ENCODE data around the gene WDR62. TPM values are rescaled to one million over a fixed set of nuclear protein-coding genes. Genes with fewer than 3 reads are reported as not detected.
A peak's percentile ranks its signal among the peaks of the same experiment; 100 is the strongest.

WDR62 gene
- total RNA-seq, 1 donor, result 7.8 TPM

DNA sequence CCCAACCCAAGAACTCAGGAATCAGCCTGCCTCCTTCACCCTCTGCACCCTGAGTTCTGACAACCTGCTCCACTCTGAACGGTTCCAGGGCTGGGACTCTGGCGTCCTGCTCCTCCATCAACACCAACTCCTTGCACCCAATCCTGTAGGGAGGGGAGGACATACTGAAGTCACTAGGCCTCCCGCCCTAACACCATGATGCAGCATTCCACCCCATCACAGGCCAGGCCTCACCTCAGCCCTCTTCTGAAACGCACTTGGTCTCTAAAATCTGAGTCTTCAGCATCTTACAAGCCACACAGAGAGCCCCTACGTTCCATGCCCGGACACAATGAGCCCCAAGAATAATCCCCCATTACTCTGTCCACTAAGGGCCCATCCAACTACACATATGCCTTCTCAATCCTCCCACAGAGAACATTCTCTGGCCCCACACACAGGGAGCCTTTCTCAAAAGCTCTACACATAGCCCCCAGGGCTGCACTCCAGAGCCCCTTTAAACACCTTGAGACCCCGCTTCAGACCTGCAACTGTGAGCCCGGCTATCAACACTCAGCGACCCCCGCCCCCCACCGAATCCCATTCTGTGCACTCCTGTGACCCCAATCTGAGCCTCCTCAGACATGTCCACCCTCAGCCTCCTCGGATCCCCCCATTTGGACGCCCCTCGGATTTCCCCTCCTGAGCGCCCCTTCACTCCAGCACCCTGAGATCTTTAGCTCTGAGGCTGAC, 41.3 kb upstream of the WDR62 start:
- no peak for TF ChIP-seq CTCF (IDR thresholded peaks at IDR 0.05; ENCODE audit: insufficient read depth, low read depth, low read length)
- peak overlapping the region; percentile 97 for H3K4me3 ChIP-seq (ENCODE audit: low read depth, low read length)
- no peak for DNase-seq (ENCODE audit: low read depth)

- TF ChIP-seq CTCF (IDR thresholded peaks at IDR 0.05; ENCODE audit: insufficient read depth, low read depth, low read length), result no peak
- peak within 1 kb of the TSS; percentile 97 for H3K4me3 ChIP-seq (ENCODE audit: low read depth, low read length)
- peak; percentile 98 for DNase-seq (ENCODE audit: low read depth)
Measured at GRCh38 chr19:36014012-36014924, 40.4 kb upstream of the WDR62 start, which contains the start of gene ALKBH6. TSS of gene ALKBH6 (minus strand) at chr19:36014213. CDS start at chr19:36013397, 816 bp downstream.

- no peak for DNase-seq (ENCODE audit: low read depth)
- H3K4me3 ChIP-seq (ENCODE audit: low read depth, low read length), result no peak overlapping the region
- no peak for TF ChIP-seq CTCF (IDR thresholded peaks at IDR 0.05; ENCODE audit: insufficient read depth, low read depth, low read length)
Measured at GRCh38 chr19:36019061-36019670, 35.5 kb upstream of the WDR62 start.

- no peak for DNase-seq (ENCODE audit: low read depth)
- TF ChIP-seq CTCF (IDR thresholded peaks at IDR 0.05; ENCODE audit: insufficient read depth, low read depth, low read length), result no peak
- no peak overlapping the region for H3K4me3 ChIP-seq (ENCODE audit: low read depth, low read length)
Measured at GRCh38 chr19:36023432-36023831, 31.3 kb upstream of the WDR62 start.

GRCh38 chr19:36025541-36025940, 29.2 kb upstream of the WDR62 start:
- H3K4me3 ChIP-seq (ENCODE audit: low read depth, low read length), result no peak overlapping the region
- no peak for TF ChIP-seq CTCF (IDR thresholded peaks at IDR 0.05; ENCODE audit: insufficient read depth, low read depth, low read length)
- DNase-seq (ENCODE audit: low read depth), result no peak

DNA sequence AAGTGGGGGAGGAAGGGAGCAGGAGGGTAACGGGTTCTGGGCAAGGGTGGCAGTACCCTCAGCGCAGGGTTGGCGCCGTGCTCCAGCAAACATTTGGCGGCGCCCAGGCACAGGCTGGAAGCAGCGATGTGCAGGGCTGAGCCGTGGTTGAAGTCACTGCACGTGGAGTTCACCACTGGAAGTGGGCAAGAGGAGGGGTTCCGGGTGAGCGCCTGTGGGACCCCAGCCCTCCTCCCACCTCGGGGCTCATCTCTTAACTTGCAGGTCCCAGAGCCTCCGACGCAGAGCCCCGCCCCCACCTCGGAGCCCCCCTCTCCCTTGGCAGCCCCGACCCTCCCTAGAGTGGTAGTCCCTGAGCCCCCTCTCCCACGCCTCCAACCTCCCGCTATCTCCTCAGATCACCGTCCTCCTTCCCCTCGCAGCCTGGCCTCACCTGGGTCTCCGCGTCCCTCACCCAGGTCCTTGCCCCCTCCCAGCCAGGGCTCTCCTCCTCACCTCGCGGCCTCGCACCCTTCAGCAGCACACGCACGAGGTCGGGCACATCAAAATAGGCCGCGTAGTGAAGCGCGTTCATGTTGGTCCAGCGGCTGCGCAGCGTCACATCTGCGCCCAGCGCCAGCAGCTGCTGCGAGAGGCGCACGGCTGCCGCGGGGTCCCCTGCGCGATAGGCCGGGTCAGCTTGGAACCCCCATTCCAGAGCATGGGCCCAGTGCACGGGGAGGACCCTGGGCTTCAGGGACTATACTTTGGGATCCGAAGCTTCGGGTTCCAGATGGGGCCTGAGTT, 28.4 kb upstream of the WDR62 start:
- no peak for DNase-seq (ENCODE audit: low read depth)
- TF ChIP-seq CTCF (IDR thresholded peaks at IDR 0.05; ENCODE audit: insufficient read depth, low read depth, low read length), result no peak
- no peak overlapping the region for H3K4me3 ChIP-seq (ENCODE audit: low read depth, low read length)

All from fibroblast of villous mesenchyme (primary cell).